GM12874 (cell line): ENCODE data around the gene BAD.
A peak's percentile ranks its signal among the peaks of the same experiment; 100 is the strongest.

Experiments used
- CTCF ChIP-seq: IDR thresholded peaks from 2 replicates; pipeline ENCODE4 v1.5.1; 2011; ENCODE audit warnings: low read depth, mild to moderate bottlenecking, control low read depth, low read length, moderate library complexity; ENCODE audit not compliant: insufficient read depth

The BAD gene

GRCh38 chr11:64317325-64317960 lies 33.0 kb upstream of the BAD start, which contains the start of gene TRMT112:
TRMT112 (minus strand) TSS chr11:64317559; CDS start chr11:64317526, 33 bp downstream.
- no peak for TF ChIP-seq CTCF

- TF ChIP-seq CTCF, result peak; percentile 28; the same call in 1 of the 2 replicates
Measured at GRCh38 chr11:64316672-64317324, 32.3 kb upstream of the BAD start.

- no peak for TF ChIP-seq CTCF
Measured at GRCh38 chr11:64314805-64315561, 30.5 kb upstream of the BAD start.

- no peak for TF ChIP-seq CTCF
Measured at GRCh38 chr11:64314146-64314804, 29.8 kb upstream of the BAD start.

- TF ChIP-seq CTCF, result no peak
Measured at GRCh38 chr11:64313491-64314145, 29.2 kb upstream of the BAD start.

- TF ChIP-seq CTCF, result no peak
Measured at GRCh38 chr11:64312947-64313346, 28.5 kb upstream of the BAD start.
